Neural crest cell (in vitro differentiated cells): Measurements from ENCODE around the gene HMG20A. TPM values are rescaled to one million over a fixed set of nuclear protein-coding genes. Genes with fewer than 3 reads are reported as not detected.

Experiments
- DNase-seq: peaks from one replicate; pipeline ENCODE4 v3.0.0; 2021; ENCODE audit warnings: low read depth, mixed read lengths, low spot score
- H3K27ac Mint-ChIP-seq: one replicate; pipeline ENCODE4 v1.8.0; 2021; ENCODE audit warnings: mild to moderate bottlenecking, mixed read lengths; ENCODE audit not compliant: unreplicated experiment
- H3K27me3 Mint-ChIP-seq: 2 replicates; pipeline ENCODE4 v1.8.0; 2021; ENCODE audit warnings: low read depth, mild to moderate bottlenecking, mixed read lengths
- H3K36me3 Mint-ChIP-seq: 2 replicates; pipeline ENCODE4 v1.8.0; 2021; ENCODE audit warnings: low read depth, mild to moderate bottlenecking, mixed read lengths
- H3K4me1 Mint-ChIP-seq: 2 replicates; pipeline ENCODE4 v1.8.0; 2021; ENCODE audit warnings: mixed read lengths
- H3K4me3 Mint-ChIP-seq: one replicate; pipeline ENCODE4 v1.8.0; 2021; ENCODE audit warnings: mild to moderate bottlenecking, mixed read lengths
- H3K9me3 Mint-ChIP-seq: 2 replicates; pipeline ENCODE4 v1.8.0; 2021; ENCODE audit warnings: mixed read lengths
- total RNA-seq: library from RNA; stranded (reverse); gene quantifications from 2 replicates; pipeline ENCODE4 v1.2.1, GENCODE V29; 2021
- TF ChIP-seq, protein P1 (sequence below): fragments of 200-600 bp; sonication (generic); conservative IDR thresholded peaks from 2 replicates; pipeline ENCODE4 v1.5.0; 2021; ENCODE audit warnings: antibody characterized with exemption, mild to moderate bottlenecking

HMG20A gene
- total RNA-seq, 1 donor from 2014 or later, result 67.2 TPM

DNA sequence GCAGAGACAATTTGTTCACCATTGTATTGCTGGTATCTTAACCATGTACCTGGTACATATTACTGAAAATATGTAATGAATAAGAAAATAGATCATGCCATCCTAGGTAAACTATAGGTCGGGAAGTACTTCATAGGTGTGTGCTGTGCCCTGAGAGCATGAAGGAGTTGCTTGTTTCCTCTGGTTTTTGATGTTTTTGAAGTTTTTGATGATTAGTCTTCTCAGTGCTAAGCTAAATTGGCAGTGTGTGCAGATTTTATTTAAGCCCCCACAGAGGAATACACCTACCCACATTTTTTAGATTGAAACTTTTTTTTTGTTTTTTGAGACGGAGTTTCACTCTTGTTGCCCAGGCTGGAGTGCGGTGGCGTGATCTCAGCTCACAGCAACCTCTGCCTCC, 16.6 kb downstream of the HMG20A start:
- no peaks in the 10 kb centered on the region for H3K27me3 Mint-ChIP-seq
- no peaks in the 10 kb centered on the region for H3K4me1 Mint-ChIP-seq
- TF ChIP-seq, protein P1, sequence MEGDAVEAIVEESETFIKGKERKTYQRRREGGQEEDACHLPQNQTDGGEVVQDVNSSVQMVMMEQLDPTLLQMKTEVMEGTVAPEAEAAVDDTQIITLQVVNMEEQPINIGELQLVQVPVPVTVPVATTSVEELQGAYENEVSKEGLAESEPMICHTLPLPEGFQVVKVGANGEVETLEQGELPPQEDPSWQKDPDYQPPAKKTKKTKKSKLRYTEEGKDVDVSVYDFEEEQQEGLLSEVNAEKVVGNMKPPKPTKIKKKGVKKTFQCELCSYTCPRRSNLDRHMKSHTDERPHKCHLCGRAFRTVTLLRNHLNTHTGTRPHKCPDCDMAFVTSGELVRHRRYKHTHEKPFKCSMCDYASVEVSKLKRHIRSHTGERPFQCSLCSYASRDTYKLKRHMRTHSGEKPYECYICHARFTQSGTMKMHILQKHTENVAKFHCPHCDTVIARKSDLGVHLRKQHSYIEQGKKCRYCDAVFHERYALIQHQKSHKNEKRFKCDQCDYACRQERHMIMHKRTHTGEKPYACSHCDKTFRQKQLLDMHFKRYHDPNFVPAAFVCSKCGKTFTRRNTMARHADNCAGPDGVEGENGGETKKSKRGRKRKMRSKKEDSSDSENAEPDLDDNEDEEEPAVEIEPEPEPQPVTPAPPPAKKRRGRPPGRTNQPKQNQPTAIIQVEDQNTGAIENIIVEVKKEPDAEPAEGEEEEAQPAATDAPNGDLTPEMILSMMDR, result no peak
- no peak for DNase-seq
- H3K36me3 Mint-ChIP-seq, result peaks cover 3% of the 10 kb centered on the region
- no peaks in the 10 kb centered on the region for H3K9me3 Mint-ChIP-seq
- H3K4me3 Mint-ChIP-seq, result no peak overlapping the region
- H3K27ac Mint-ChIP-seq, result no peak overlapping the region

DNA sequence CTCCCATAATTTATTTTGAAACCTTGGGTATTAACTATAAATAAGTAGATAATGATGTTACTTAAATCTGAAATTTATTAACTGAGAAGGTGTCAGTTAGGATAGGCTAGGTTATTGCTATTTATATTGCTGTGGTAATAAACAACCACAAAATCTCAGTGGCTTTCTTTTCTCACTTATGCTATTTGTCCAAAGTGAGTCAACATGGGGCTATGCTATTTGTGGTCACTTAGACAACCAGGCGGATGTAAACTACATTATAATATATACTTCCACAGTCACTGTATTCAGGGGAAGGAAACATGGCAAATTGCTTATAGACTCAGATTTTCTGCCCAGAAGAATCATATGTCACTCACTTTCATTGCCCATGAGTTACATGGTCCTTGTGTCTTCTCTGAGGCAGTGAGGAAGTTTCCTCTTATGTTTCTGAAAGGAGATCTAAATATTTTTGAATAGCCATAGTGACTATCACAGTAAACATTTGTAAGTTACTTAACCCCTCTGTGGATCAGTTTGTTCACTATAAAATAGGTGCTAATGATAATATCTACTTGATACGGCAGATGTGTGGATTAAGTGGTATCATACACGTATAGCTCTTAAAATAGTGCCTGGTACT, 19.8 kb downstream of the HMG20A start:
- peaks cover 3% of the 10 kb centered on the region for H3K36me3 Mint-ChIP-seq
- no peak overlapping the region for H3K4me3 Mint-ChIP-seq
- TF ChIP-seq, protein P1, result no peak
- no peaks in the 10 kb centered on the region for H3K27me3 Mint-ChIP-seq
- no peak overlapping the region for H3K27ac Mint-ChIP-seq
- no peaks in the 10 kb centered on the region for H3K4me1 Mint-ChIP-seq
- no peak for DNase-seq
- H3K9me3 Mint-ChIP-seq, result no peaks in the 10 kb centered on the region

DNA sequence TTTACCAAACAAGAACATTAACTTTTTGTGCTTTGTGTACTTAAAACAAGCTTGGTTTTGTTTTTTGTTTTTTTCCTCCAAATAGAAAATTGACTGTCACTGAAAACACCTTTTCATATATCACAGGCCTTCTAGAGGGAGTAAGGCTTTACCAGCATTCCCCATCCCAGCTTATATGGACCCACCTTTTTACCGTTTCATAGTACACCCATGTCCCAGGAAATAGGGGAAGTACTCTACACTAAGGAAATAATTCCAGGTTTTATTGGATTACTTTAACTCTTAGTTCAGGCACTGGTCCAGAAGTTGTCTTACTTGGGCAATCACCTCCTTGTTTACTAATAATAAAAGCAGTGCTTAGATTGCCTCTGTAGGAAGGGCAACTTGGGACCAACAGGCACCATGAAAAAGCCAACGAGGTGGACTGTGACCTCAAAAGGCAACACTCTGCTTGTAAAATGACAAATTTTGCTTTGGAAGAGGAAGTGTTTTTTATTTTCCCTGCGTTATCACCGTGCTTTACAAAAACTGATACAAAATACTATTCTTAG, 26.2 kb downstream of the HMG20A start:
- H3K27me3 Mint-ChIP-seq, result no peaks in the 10 kb centered on the region
- peaks cover 11% of the 10 kb centered on the region for H3K36me3 Mint-ChIP-seq
- peaks cover 13% of the 10 kb centered on the region for H3K4me1 Mint-ChIP-seq
- peaks cover 5% of the 10 kb centered on the region for H3K9me3 Mint-ChIP-seq
- TF ChIP-seq, protein P1, result no peak
- no peak for DNase-seq
- H3K4me3 Mint-ChIP-seq, result no peak overlapping the region
- peak overlapping the region; percentile 46 for H3K27ac Mint-ChIP-seq

DNA sequence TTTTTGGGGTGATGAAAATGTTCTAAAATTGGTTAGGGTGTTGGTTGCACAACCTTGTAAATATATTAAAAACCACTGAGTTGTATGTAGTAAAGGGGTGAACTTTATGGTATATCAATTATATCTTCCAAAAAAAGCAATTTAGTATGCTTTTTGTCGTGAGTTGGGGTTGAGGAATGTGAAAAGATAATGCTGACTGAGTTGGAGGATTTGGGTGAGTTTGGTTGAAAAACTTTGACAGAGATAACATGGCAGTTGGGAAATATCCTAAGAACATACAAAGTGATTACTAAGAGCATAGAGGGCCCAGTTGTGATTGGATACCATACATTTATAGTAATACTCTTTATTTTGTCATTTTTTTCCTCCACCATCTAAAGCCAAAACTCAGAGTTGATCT, 33.6 kb downstream of the HMG20A start:
- peaks cover 5% of the 10 kb centered on the region for H3K9me3 Mint-ChIP-seq
- TF ChIP-seq, protein P1, result no peak
- no peak overlapping the region for H3K27ac Mint-ChIP-seq
- DNase-seq, result no peak
- H3K36me3 Mint-ChIP-seq, result peaks cover 22% of the 10 kb centered on the region
- H3K4me3 Mint-ChIP-seq, result no peak overlapping the region
- no peaks in the 10 kb centered on the region for H3K27me3 Mint-ChIP-seq
- H3K4me1 Mint-ChIP-seq, result peaks cover 17% of the 10 kb centered on the region

DNA sequence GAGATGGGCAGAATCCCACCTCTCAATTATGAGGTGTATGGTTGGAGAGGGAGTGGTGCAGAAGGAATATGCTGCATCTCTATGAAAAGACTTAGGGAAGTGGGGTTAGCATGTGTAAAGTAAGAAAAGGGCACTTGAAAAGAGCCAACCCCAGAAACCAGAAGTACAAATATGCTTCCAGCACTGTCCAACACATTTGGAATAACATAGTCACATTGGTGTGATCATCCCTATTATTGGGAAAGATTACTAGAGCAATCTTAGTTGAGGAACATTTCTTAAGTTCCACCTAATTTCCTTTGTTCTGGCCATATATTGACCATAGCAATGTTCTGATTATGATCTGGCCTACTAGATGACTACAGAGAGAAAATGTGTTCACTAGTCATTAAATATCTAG, 34.3 kb downstream of the HMG20A start:
- TF ChIP-seq, protein P1, result no peak
- Mint-ChIP-seq H3K9me3 (peaks cover 5% of the 10 kb centered on the region), H3K27ac (no peak overlapping the region), H3K36me3 (peaks cover 21% of the 10 kb centered on the region), H3K4me1 (peaks cover 17% of the 10 kb centered on the region), H3K4me3 (no peak overlapping the region), H3K27me3 (no peaks in the 10 kb centered on the region)
- no peak for DNase-seq
